HG03521 (cell line): ENCODE data around the gene STXBP1.

Source experiments
- ATAC-seq: cut with Tn5 transposase; IDR thresholded peaks from one replicate; pipeline ENCODE4 v1.9.1; 2021; ENCODE audit warnings: mild to moderate bottlenecking, moderate library complexity; ENCODE audit not compliant: unreplicated experiment

The STXBP1 gene

DNA sequence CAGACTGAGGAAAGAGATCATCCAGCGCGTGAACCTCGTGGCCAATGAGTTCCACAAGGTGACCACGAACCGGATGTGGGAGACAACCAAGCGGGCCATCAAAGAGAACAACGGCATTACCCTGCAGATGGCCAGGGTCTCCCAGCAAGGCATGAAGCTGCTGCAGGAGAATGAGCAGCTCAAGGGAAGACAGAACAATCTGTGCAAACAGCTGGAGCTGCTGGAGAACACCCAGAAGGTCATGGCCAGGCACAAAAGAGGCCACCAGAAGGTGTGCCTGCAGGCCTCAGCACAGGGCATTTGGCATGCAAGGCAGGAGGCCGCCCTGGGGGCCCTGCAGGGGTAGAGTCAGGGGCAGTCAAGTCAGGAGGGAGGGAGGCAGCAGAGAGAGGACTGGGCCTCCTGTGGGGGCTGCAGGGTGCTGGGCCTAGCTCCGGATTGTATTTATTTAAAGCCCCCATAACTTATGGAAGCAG, 99.2 kb downstream of the STXBP1 start:
- no peak for ATAC-seq

DNA sequence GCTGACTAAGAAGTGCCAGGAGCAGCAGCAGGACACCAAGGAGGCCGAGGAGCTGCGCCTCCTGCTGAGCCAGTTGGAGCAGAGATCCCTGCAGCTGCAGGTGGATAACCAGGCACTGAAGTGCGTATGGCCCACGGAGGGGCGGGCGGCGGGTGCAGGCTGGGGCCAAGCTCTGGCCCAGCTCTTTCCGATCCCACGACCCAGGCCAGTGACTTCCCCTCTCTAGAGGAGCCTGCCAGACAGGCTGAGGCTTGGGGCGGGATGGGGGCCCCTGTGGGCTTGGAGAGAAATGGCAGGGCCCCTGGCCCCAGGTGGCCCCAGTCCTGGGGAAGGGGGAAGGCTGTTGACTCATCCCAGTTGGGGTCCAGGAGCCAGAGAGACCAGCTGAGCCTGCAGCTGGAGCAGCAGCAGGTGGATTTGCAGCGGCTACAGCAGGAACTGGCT, 99.8 kb downstream of the STXBP1 start:
- no peak for ATAC-seq

DNA sequence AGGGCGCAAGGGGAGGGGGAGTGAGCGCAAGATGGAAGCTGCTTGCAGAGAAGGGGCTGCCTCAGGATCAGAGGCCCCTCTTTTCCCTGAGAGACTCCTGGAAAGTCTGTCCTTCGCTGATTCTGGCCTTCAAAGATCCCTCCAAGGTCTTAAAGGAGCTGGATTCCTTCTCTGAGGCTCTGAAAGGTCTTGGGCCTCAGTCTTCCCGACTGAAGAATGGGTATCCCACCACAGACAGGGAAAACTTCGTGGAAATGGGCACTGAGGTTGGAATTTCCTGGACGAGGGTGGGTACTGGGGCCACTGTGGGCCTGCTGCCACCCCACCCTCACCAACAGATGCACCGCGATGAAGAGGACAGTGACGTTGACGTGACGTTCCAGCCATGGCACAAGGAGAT, 100.3 kb downstream of the STXBP1 start:
- ATAC-seq = no peak

DNA sequence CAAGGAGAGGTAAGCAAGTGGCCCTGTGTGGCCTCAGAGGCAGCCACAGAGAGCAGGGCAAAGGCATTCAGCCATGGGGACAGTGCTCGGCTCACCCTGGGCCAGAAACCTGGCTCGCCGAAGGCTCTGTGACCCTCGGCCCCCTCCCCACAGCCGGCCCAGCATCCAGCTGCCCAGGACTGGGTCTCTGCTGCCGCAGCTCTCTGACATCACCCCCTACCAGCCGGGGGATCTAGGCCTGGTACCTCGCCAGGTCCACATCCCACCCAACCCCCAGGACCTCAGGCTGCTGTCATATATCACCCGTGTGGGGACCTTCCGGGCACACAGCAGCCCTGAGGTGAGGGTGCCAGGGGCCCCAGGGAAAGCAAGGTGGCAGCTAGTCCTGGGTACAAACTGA, 100.8 kb downstream of the STXBP1 start:
- ATAC-seq = no peak

DNA sequence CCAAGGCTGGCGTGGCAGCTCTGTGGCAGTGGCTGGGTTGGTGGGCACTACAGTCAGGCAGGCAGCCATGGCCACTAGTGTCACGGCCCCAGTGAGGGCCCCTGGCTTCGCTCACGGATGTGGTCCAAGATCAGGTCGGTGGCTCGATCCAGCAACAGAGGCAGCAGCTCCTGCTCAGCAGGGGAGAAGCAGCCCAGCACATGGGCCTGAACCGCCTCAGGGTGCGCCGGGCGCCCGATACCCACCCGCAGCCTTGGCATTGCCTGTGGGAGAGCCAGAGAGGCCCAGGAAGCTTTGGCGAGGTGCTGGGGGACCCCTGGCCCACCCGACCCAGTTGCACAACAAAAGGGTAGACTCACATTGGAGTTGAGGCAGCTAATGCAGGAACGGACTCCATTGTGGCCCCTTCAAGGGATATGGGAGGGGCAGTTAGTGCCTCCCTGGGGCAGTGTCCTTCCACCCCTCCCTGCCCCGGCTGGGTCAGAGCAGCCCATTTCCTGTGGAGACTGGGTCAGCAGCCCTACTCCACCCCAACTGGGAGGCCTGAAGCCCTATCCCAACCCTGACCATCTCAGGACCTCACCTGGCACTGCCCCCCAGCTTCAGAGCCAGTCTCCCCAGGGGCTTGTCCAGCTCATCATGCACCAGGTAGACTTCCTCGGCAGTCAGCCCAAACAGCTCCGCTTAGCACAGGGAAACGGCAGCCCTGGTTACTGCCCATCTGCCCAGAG, 102.1 kb downstream of the STXBP1 start:
- no peak for ATAC-seq

DNA sequence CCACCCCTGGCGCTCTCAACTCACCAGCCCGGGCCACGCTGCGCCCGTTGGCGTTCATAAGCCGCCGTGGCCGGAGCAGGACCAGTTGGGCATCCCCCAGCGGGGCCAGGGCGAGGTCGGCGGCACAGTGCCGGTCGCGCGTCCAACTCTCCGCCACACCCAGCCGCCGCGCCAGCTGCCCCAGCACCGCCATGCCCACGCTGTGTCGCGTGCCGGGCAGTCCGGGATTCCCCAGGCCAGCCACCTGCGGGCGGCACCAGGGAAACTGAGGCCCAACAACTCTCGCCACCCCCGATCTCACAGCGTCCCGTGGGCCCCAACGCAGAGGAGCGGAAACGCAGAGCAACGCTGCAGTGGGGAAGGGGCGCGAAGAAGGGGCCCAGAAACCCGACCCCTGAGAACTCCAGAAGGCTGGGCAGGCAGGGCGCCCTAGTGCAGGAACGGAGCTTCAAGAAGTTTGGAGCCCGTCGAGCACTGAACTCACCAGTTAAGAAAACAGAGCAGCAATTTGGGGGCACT, 102.9 kb downstream of the STXBP1 start:
- no peak for ATAC-seq

DNA sequence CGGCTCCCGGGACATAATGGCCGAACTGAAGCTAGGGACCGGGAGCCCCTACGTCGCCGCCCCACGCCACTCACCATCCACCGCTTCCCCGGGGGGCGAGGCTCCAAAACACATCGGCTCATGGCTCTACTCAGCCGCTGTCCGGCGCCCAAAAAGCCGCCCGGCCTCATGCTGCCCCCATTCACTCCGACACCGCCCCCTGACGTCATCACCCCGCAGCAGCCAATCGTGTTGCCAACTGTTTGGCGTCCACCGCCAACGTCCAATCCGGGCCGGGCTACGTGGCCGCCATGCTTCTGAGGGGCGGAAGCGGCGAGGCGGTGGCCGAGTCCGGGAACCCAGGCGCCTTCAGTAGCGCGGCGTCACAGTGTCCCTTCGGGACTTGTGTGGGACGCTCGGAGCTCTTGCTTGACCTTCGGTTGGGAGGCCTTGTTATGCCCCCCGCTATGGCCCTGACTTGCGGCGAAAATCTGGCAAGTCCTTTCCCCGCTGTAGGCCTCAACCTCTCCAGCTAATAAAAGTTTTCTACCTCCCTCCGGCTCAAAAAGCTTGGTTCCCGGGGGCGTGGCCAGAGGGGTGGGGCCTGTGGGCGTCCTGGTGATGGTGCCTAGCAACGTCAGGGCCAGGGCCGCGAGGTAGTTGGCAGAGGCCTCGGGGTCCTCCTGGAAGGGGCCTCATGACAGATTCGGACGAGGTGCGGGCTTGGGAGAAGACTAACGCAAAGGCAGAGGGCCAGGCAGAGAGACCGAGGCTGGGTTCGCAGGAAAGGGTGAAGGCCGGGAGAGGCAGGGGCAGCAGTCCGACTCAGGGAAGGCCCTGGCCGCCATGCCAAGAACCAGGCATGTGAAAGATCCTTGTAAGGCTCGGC, 103.6 kb downstream of the STXBP1 start, which contains the start of the genes PTRH1 and TTC16:
PTRH1 (minus strand) TSS at position 194 of the 868 bp plus-strand sequence; CDS start at position 170, 24 bp downstream.
TTC16 (plus strand) TSS at position 610 of the 868 bp plus-strand sequence; CDS start at position 677, 67 bp downstream.
- ATAC-seq = peak; percentile 82

DNA sequence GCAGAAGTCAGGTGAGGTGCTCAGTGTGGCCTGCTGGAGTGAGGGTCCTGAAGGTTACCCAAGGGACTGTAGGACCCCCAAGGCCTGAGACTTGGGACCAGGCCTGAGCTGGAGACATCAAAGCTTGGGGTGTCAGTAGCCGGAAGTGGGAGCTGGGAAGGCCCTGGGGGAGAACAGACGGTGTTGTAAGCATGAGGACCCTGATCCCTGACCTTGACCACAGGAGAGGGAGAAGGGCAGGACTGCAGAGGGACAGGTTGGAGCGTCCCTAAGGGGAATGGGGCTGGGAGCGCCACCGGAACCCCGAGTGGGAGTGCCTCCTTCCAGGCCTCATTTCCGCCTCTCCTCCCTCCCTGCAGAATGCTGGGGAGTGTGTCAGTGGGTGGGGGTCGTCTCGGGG, 104.3 kb downstream of the STXBP1 start:
- no peak for ATAC-seq

DNA sequence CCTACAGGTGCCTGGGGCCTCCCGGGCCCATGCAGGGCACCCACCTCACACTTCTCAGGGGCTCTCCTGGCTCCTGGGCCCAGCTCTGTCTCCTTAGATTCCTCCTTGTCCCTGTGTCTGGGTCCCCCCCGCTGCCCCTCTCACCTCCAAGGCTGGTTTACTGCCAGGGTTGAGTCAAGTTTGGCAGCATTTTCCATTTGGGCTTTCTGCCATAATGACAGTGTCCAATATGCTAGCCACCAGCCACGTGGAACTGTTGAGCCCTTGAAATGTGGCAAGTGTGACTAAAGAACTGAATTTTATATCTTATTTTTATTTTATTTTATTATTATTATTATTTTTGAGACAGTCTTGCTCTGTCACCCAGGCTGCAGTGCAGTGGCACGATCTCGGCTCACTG, 105.7 kb downstream of the STXBP1 start:
- no peak for ATAC-seq

DNA sequence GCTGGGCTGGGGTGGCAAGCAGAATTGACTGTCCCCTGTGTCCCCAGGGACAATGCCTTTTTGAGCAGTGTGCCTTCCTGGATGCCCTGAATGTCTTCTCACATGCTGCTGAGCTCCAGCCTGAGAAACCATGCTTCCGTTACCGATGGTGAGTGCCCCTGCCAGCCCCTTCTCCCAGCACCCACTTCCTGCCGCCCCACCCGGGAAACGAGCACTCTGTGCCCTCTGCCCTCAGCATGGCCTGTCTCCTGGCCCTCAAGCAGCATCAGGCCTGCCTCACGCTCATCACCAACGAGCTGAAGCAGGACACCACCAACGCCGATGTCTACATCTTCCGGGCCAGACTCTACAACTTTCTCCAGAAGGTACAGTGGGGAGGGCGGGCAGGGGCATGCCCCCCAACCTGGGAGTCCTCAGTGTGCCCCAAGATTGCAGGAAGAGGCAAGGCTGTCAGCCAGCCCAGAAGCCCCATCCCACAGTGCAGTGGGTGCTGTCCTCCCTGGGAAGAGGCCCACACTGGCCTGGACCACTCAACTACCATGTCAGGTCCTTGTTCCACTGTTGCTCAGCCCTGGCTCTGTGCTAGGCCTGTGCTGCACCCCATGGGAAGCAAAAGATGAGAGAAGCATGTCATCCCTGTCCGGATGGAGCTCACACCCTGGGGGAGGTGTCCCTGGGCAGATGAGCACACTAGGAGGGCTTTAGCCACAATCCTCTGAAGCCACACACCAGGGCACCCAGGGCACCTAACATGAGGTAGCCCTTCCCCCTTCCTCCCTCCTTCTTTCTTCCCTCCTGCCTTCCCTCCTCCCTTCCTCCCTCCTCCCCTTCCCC, 108.2 kb downstream of the STXBP1 start:
- ATAC-seq = no peak

DNA sequence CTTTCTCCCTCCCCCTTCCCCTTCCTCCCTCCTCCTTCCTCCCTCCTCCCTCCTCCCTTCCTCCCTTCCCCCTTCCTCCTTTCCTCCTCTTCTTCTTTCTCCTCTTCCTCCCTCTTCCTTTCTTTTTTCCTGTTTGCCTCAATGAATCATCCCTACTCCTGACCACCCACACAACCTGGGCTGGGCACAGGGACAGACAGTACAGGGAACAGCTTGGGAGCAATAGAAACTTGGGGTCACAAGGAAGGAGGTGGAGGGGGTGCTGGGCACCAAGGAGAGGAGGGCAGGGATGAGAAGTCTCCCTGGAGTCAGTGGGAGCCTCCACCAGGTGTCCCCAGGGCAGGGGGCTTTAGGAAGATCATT, 108.8 kb downstream of the STXBP1 start:
- no peak for ATAC-seq

DNA sequence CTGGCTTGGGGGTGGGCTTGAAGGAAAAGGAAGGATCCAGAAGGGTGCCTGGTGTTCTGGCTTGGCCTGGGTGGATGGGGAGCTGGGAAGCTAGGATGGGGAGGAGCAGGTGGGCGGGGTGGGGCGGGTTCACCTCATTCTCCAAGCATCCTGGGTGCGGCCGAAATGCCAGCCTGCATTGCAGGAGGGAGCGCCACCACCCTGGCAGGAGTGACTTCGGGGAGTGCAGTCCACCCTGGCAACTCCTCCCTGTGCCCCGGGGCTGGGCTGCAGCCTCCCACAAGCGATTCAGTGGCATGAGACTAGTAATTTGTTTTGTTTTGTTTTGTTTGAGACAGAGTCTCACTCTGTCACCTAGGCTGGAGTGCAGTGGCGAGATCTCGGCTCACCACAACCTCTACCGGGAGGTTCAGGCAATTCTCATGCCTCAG, 109.3 kb downstream of the STXBP1 start:
- no peak for ATAC-seq

DNA sequence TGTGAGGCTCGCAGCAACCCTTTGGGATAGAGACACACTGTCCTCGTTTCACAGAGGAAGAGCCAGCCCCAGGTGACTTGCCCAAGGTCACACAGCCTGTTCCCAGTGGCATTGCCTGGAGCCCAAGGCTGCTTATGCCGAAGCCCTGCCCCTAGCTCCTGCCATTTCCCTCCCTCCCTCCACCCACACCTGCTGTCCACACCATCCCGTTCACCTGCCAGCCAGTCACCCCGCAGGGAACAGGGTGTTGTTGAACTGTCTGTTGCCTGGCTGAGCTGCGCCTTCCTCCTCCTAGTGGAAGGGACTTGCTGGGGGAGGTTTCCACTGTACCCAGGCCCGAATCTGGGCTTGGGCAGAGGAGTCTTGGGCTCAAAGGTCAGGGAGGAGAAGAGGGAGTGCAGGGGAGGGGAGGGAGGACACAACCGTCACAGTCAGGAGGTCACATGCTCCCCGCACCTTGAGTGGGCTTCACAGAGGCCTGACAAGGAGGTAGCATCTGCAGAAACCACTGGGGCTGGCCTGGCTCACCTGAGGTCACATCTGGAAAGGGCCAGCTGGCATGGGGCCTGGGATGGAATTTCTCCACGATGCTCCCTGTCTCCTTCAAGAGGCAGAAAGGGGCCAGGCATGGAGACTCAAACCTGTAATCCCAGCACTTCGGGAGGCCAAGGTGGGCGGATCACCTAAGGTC, 110.1 kb downstream of the STXBP1 start:
- no peak for ATAC-seq

DNA sequence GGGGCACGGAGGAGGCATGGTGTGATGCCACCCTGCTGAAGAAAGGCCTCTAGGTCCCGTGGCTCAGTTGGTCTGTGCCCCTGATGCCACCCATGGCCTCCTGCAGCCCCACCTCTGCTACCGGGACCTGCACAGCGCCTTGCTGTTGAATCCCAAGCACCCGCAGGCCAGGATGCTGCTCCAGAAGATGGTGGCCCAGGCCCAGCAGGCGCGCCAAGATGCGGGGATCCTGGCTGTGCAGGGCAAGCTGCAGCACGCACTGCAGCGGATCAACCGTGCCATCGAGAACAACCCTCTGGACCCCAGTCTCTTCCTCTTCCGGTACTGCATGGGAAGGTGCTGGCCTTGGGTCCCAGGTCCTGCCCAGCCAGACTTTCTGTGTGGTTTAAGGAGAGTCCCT, 110.9 kb downstream of the STXBP1 start:
- no peak for ATAC-seq

DNA sequence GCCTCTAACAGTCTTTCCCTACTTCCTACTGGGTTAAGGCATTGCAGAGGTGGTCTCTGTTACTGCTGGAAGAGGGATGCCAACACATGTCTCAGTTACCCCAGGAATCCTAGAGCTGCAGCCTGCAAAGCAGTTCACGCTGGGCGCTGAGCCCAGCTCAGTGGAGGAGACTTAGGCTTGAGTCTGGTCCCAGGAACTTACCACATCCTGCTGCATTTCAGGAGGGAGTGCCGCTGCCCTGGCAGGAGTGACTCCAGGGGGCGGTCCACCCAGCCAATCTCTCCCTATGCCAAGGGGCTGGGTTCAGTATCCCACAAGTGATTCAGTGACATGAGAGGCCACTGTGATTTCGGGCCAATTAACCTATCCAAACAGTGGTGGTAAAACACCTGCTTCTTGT, 111.4 kb downstream of the STXBP1 start:
- no peak for ATAC-seq

DNA sequence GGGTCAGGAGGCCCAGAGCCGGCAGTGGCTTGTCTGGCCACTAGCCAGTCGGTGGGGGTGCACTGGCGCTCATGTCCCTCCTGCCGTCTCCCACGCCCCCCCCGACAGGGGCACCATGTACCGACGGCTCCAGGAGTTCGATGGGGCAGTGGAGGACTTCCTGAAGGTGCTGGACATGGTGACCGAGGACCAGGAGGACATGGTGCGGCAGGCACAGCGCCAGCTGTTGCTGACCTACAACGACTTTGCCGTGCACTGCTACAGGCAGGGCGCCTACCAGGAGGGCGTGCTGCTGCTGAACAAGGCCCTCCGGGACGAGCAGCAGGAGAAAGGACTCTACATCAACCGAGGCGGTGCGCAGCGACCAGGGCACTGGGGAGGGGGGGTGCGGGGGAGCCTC, 111.9 kb downstream of the STXBP1 start:
- no peak for ATAC-seq

DNA sequence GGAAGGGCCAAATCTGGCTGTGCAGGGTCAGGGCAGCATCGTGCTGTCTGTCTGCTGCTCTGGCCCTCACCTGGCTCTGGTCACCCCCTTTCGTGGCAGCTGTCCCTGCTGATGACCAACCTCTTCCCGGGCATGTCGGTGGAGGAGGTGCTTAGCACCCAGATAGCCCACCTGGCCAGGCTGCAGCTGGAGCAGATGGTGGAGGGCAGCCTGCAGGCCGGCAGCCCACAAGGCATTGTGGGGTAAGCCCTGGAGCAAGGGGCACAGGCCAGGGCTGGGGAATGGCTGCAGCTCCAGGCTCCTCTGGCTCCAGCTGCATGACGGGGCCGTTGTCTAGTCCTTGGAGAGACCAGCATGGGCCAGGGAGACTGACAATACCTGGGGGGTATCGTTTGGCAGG, 114.8 kb downstream of the STXBP1 start:
- no peak for ATAC-seq

DNA sequence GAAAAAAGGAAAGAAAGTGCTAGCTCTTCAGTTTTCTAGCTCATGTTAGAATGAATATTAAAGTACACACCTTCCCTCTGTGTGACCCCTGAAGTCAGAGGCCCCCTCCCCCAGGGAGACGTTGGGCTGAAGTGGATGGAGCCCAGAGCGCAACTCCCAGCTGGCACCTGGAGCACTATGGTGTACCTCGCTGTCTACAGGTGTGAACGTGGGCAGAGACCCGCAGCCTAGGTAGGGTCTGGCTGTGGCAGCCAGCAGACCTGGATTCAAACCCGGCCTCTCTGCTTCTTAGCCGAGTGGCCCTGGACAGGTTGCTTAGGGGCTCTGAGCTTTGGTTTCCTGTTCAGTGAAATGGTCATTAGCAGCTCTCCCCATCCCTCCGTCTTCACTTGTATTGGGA, 116.7 kb downstream of the STXBP1 start:
- ATAC-seq = no peak

DNA sequence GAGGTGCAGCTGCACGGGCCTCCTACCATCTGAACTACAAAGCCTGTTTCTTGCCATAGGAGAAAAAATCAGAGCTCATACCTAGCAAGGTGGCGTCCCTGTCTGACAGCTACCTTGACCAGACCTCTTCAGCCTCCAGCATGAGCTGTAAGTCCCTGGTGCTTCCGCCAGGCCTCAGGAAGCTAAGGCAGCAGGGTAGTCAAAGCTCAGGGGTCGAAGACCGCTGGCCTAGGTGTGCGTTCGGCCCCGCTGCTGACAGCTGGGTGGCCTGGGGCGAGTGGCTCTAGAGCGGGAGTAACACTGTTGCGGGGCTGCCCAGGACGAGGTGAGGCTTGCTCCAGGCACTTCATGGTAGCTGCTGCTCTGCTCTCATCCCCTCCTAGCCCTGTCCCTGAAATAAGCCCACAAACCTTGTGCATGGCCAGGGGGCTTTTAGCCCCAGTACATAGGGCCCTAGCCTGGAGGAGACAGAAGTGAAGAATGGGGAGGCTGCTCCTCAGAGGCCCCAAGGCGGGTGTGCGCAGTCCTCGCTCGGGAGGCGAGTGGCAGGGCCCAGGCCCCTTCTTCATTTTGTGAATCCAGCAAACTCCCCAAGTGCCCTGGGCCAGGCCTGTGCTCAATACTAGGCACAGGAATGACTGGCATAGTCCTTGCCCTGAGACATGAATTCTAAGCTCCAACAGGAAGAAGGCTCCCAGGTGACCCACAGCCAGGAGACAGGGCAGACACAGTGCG, 117.6 kb downstream of the STXBP1 start:
- no peak for ATAC-seq
